ENCODE data around the gene RNF151. TPM values are rescaled to one million over a fixed set of nuclear protein-coding genes. Genes with fewer than 3 reads are reported as not detected.
A peak's percentile ranks its signal among the peaks of the same experiment; 100 is the strongest.

Gene RNF151
- total and polyA plus RNA-seq, 2 donors from 2014 or later, result not detected

- no peak for TF ChIP-seq CTCF (IDR thresholded peaks at IDR 0.05; ENCODE audit: borderline replicate concordance, extremely low read depth, insufficient read depth)
- Histone ChIP-seq H3K27me3 (ENCODE audit: control insufficient read depth, insufficient read depth, low read length) (no peaks in the 10 kb centered on the region), H3K36me3 (ENCODE audit: control insufficient read depth in 2 of 3, insufficient read depth in 3 of 3, low read length in 3 of 3) (no peaks in the 10 kb centered on the region), H3K9me3 (ENCODE audit: control insufficient read depth in 2 of 3, insufficient read depth in 1 of 3, low read length in 3 of 3) (no peaks in the 10 kb centered on the region), H3K4me3 (ENCODE audit: low read length in 3 of 3) (no peak overlapping the region), H3K4me1 (ENCODE audit: control insufficient read depth in 2 of 3, insufficient read depth in 2 of 3, low read depth in 1 of 3, low read length in 3 of 3) (peaks cover 0 to 7% (median 2%) of the 10 kb centered on the region in 3 donors), H3K9ac (ENCODE audit: low read length in 3 of 3) (no peak overlapping the region), H3K27ac (ENCODE audit: low read depth in 2 of 2, low read length in 2 of 2) (no peak overlapping the region)
- intact Hi-C loops (cut with DNase I), result no loop called here
- no peak for FAIRE-seq
- DNase-seq, result no peak
These were observed 48.7 kb downstream of the RNF151 start for GRCh38 chr16:2015117-2015946.

GRCh38 chr16:2015947-2016208, 49.2 kb downstream of the RNF151 start:
- H3K27ac ChIP-seq (ENCODE audit: low read depth in 2 of 2, low read length in 2 of 2), result no peak overlapping the region
- no peak for TF ChIP-seq CTCF (IDR thresholded peaks at IDR 0.05; ENCODE audit: borderline replicate concordance, extremely low read depth, insufficient read depth)
- intact Hi-C loops (cut with DNase I), result no loop called here
- no peak overlapping the region for H3K9ac ChIP-seq (ENCODE audit: low read length in 3 of 3)
- FAIRE-seq (no peak), DNase-seq (no peak)
- H3K36me3 ChIP-seq (ENCODE audit: control insufficient read depth in 2 of 3, insufficient read depth in 3 of 3, low read length in 3 of 3), result no peaks in the 10 kb centered on the region
- no peaks in the 10 kb centered on the region for H3K27me3 ChIP-seq (ENCODE audit: control insufficient read depth, insufficient read depth, low read length)
- no peak overlapping the region for H3K4me3 ChIP-seq (ENCODE audit: low read length in 3 of 3)
- H3K9me3 ChIP-seq (ENCODE audit: control insufficient read depth in 2 of 3, insufficient read depth in 1 of 3, low read length in 3 of 3), result no peaks in the 10 kb centered on the region
- peaks cover 0 to 4% (median 0%) of the 10 kb centered on the region in 3 donors for H3K4me1 ChIP-seq (ENCODE audit: control insufficient read depth in 2 of 3, insufficient read depth in 2 of 3, low read depth in 1 of 3, low read length in 3 of 3)

GRCh38 chr16:2016407-2016922, 49.8 kb downstream of the RNF151 start:
- TF ChIP-seq CTCF (IDR thresholded peaks at IDR 0.05; ENCODE audit: borderline replicate concordance, extremely low read depth, insufficient read depth), result no peak
- FAIRE-seq (no peak), DNase-seq (peak in 1 of 5 donors; percentile 62)
- Histone ChIP-seq H3K9me3 (ENCODE audit: control insufficient read depth in 2 of 3, insufficient read depth in 1 of 3, low read length in 3 of 3) (no peaks in the 10 kb centered on the region), H3K36me3 (ENCODE audit: control insufficient read depth in 2 of 3, insufficient read depth in 3 of 3, low read length in 3 of 3) (no peaks in the 10 kb centered on the region), H3K27me3 (ENCODE audit: control insufficient read depth, insufficient read depth, low read length) (no peaks in the 10 kb centered on the region), H3K4me3 (ENCODE audit: low read length in 3 of 3) (no peak overlapping the region), H3K9ac (ENCODE audit: low read length in 3 of 3) (no peak overlapping the region), H3K4me1 (ENCODE audit: control insufficient read depth in 2 of 3, insufficient read depth in 2 of 3, low read depth in 1 of 3, low read length in 3 of 3) (peaks cover 0 to 4% (median 0%) of the 10 kb centered on the region in 3 donors), H3K27ac (ENCODE audit: low read depth in 2 of 2, low read length in 2 of 2) (no peak overlapping the region)
- intact Hi-C loops (cut with DNase I), result no loop called here

Other genes with a start within 250 kb of the RNF151 start
- gene NME3, start 195.3 kb upstream of the RNF151 start, total RNA-seq, result 70.8 TPM
- gene NME3, start 195.3 kb upstream of the RNF151 start, polyA plus RNA-seq (ENCODE audit: insufficient read depth, low read depth, low replicate concordance), result 123 TPM
- 23.8 TPM for gene EME2, start 194.0 kb upstream of the RNF151 start, total RNA-seq
- 5.1 TPM for gene EME2, start 194.0 kb upstream of the RNF151 start, polyA plus RNA-seq (ENCODE audit: insufficient read depth, low read depth, low replicate concordance)
- gene MRPS34, start 193.7 kb upstream of the RNF151 start, total RNA-seq, result 61.7 TPM
- gene MRPS34, start 193.7 kb upstream of the RNF151 start, polyA plus RNA-seq (ENCODE audit: insufficient read depth, low read depth, low replicate concordance), result 187 TPM
- gene SPSB3, start 184.3 kb upstream of the RNF151 start, total RNA-seq, result 57.7 TPM
- gene SPSB3, start 184.3 kb upstream of the RNF151 start, polyA plus RNA-seq (ENCODE audit: insufficient read depth, low read depth, low replicate concordance), result 55.1 TPM
- gene NUBP2, start 183.9 kb upstream of the RNF151 start, total RNA-seq, result 42.8 TPM
- gene NUBP2, start 183.9 kb upstream of the RNF151 start, polyA plus RNA-seq (ENCODE audit: insufficient read depth, low read depth, low replicate concordance), result 71.1 TPM
- 1.4 TPM for gene IGFALS, start 173.2 kb upstream of the RNF151 start, total RNA-seq
- 2.9 TPM for gene IGFALS, start 173.2 kb upstream of the RNF151 start, polyA plus RNA-seq (ENCODE audit: insufficient read depth, low read depth, low replicate concordance)
- 48.1 TPM for gene HAGH, start 140.0 kb upstream of the RNF151 start, total RNA-seq
- 258 TPM for gene HAGH, start 140.0 kb upstream of the RNF151 start, polyA plus RNA-seq (ENCODE audit: insufficient read depth, low read depth, low replicate concordance)
- 36.4 TPM for gene FAHD1, start 139.7 kb upstream of the RNF151 start, total RNA-seq
- gene FAHD1, start 139.7 kb upstream of the RNF151 start, polyA plus RNA-seq (ENCODE audit: insufficient read depth, low read depth, low replicate concordance), result 108 TPM
- 0.16 TPM for gene MEIOB, start 94.7 kb upstream of the RNF151 start, total RNA-seq
- 1.4 TPM for gene MEIOB, start 94.7 kb upstream of the RNF151 start, polyA plus RNA-seq (ENCODE audit: insufficient read depth, low read depth, low replicate concordance)
- gene HS3ST6, start 48.4 kb upstream of the RNF151 start, total RNA-seq, result 0.19 TPM
- gene HS3ST6, start 48.4 kb upstream of the RNF151 start, polyA plus RNA-seq (ENCODE audit: insufficient read depth, low read depth, low replicate concordance), result 0.73 TPM
- 32.0 TPM for gene MSRB1, start 23.7 kb upstream of the RNF151 start, total RNA-seq
- 189 TPM for gene MSRB1, start 23.7 kb upstream of the RNF151 start, polyA plus RNA-seq (ENCODE audit: insufficient read depth, low read depth, low replicate concordance)
- not detected for gene RPL3L, start 12.2 kb upstream of the RNF151 start, total RNA-seq
- gene RPL3L, start 12.2 kb upstream of the RNF151 start, polyA plus RNA-seq (ENCODE audit: insufficient read depth, low read depth, low replicate concordance), result not detected
- 123 TPM for gene NDUFB10, start 7.3 kb upstream of the RNF151 start, total RNA-seq
- gene NDUFB10, start 7.3 kb upstream of the RNF151 start, polyA plus RNA-seq (ENCODE audit: insufficient read depth, low read depth, low replicate concordance), result 432 TPM
- 1,550 TPM for gene RPS2, start 2.0 kb upstream of the RNF151 start, total RNA-seq
- 2,018 TPM for gene RPS2, start 2.0 kb upstream of the RNF151 start, polyA plus RNA-seq (ENCODE audit: insufficient read depth, low read depth, low replicate concordance)
- 33.3 TPM for gene TBL3, start 5.2 kb downstream of the RNF151 start, total RNA-seq
- gene TBL3, start 5.2 kb downstream of the RNF151 start, polyA plus RNA-seq (ENCODE audit: insufficient read depth, low read depth, low replicate concordance), result 38.5 TPM
- gene NOXO1, start 14.6 kb downstream of the RNF151 start, total RNA-seq, result 0.57 TPM
- gene NOXO1, start 14.6 kb downstream of the RNF151 start, polyA plus RNA-seq (ENCODE audit: insufficient read depth, low read depth, low replicate concordance), result 0.58 TPM
- 25.0 TPM for gene GFER, start 17.3 kb downstream of the RNF151 start, total RNA-seq
- 45.6 TPM for gene GFER, start 17.3 kb downstream of the RNF151 start, polyA plus RNA-seq (ENCODE audit: insufficient read depth, low read depth, low replicate concordance)
- gene SYNGR3, start 23.1 kb downstream of the RNF151 start, total RNA-seq, result 2.2 TPM
- gene SYNGR3, start 23.1 kb downstream of the RNF151 start, polyA plus RNA-seq (ENCODE audit: insufficient read depth, low read depth, low replicate concordance), result 4.6 TPM
- gene ZNF598, start 43.0 kb downstream of the RNF151 start, total RNA-seq, result 34.9 TPM
- gene ZNF598, start 43.0 kb downstream of the RNF151 start, polyA plus RNA-seq (ENCODE audit: insufficient read depth, low read depth, low replicate concordance), result 14.3 TPM
- not detected for gene NPW, start 52.9 kb downstream of the RNF151 start, total RNA-seq
- not detected for gene NPW, start 52.9 kb downstream of the RNF151 start, polyA plus RNA-seq (ENCODE audit: insufficient read depth, low read depth, low replicate concordance)
- 238 TPM for gene NHERF2, start 60.0 kb downstream of the RNF151 start, total RNA-seq
- 405 TPM for gene NHERF2, start 60.0 kb downstream of the RNF151 start, polyA plus RNA-seq (ENCODE audit: insufficient read depth, low read depth, low replicate concordance)
- gene NTHL1, start 81.0 kb downstream of the RNF151 start, total RNA-seq, result 15.3 TPM
- gene NTHL1, start 81.0 kb downstream of the RNF151 start, polyA plus RNA-seq (ENCODE audit: insufficient read depth, low read depth, low replicate concordance), result 36.0 TPM
- gene TSC2, start 81.1 kb downstream of the RNF151 start, total RNA-seq, result 151 TPM
- 40.0 TPM for gene TSC2, start 81.1 kb downstream of the RNF151 start, polyA plus RNA-seq (ENCODE audit: insufficient read depth, low read depth, low replicate concordance)
- 88.3 TPM for gene PKD1, start 169.0 kb downstream of the RNF151 start, total RNA-seq
- gene PKD1, start 169.0 kb downstream of the RNF151 start, polyA plus RNA-seq (ENCODE audit: insufficient read depth, low read depth, low replicate concordance), result 16.2 TPM
- 1.5 TPM for gene RAB26, start 181.8 kb downstream of the RNF151 start, total RNA-seq
- gene RAB26, start 181.8 kb downstream of the RNF151 start, polyA plus RNA-seq (ENCODE audit: insufficient read depth, low read depth, low replicate concordance), result 3.0 TPM
- gene TRAF7, start 188.9 kb downstream of the RNF151 start, total RNA-seq, result 66.8 TPM
- 26.1 TPM for gene TRAF7, start 188.9 kb downstream of the RNF151 start, polyA plus RNA-seq (ENCODE audit: insufficient read depth, low read depth, low replicate concordance)
- gene CASKIN1, start 229.7 kb downstream of the RNF151 start, total RNA-seq, result 0.66 TPM
- gene CASKIN1, start 229.7 kb downstream of the RNF151 start, polyA plus RNA-seq (ENCODE audit: insufficient read depth, low read depth, low replicate concordance), result 0.30 TPM
- gene MLST8, start 238.6 kb downstream of the RNF151 start, total RNA-seq, result 34.0 TPM
- 63.3 TPM for gene MLST8, start 238.6 kb downstream of the RNF151 start, polyA plus RNA-seq (ENCODE audit: insufficient read depth, low read depth, low replicate concordance)
- gene BRICD5, start 244.0 kb downstream of the RNF151 start, total RNA-seq, result 7.2 TPM
- 8.2 TPM for gene BRICD5, start 244.0 kb downstream of the RNF151 start, polyA plus RNA-seq (ENCODE audit: insufficient read depth, low read depth, low replicate concordance)
- 13.5 TPM for gene PGP, start 248.0 kb downstream of the RNF151 start, total RNA-seq
- 21.2 TPM for gene PGP, start 248.0 kb downstream of the RNF151 start, polyA plus RNA-seq (ENCODE audit: insufficient read depth, low read depth, low replicate concordance)